ENCODE measurements around the gene FAAP20. TPM values are rescaled to one million over a fixed set of nuclear protein-coding genes. Genes with fewer than 3 reads are reported as not detected.
"Not testable (repeated sequence)": the region's sequence is repeated elsewhere in the genome, so short reads cannot be mapped to it uniquely, and the experiment has no call there.

Gene FAAP20
- total and polyA plus RNA-seq, 2 donors (not counting 3 experiments of a cell fraction or from before 2014, with no cell fraction given) = 31.5 to 62.6 TPM

GRCh38 chr1:2148691-2149090, 45.9 kb downstream of the FAAP20 start:
- ChIA-PET CTCF (interaction anchor here (1.8 to 3.6 kb wide), 3 partner anchors 9 to 104 kb away, joined by 5 to 32 read pairs (median 25); no protein-coding TSS in a partner anchor), POLR2A (no interaction called here)
- H3K4me3 ChIP-seq (replicated peaks in 1 of 3; ENCODE audit: insufficient read depth in 1 of 3, low read depth in 1 of 3, low read length in 3 of 3) = no peak overlapping the region
- no peak overlapping the region for H2AFZ ChIP-seq (ENCODE audit: low read depth, low read length)
- no TSS peak for BruUV-seq (replicated peaks)
- dilution Hi-C loops (cut with MboI; ENCODE audit: extremely low pct_ligation_motif_present, low sequenced_read_pairs) = no loop called here
- H3K36me3 ChIP-seq (ENCODE audit: control insufficient read depth in 2 of 2, extremely low read depth in 1 of 2, insufficient read depth in 2 of 2, low read length in 2 of 2) = no peaks in the 10 kb centered on the region
- TF ChIP-seq POLR2AphosphoS5 (IDR thresholded peaks at IDR 0.05; ENCODE audit: insufficient read depth, low read depth, low read length) (peak; percentile 53), MAX (IDR thresholded peaks at IDR 0.05; ENCODE audit: insufficient read depth, insufficient read length) (no peak), FOS (IDR thresholded peaks at IDR 0.05; ENCODE audit: borderline replicate concordance, insufficient read depth, low read length) (peak; percentile 35)
- peak overlapping the region; percentile 12 for H3K4me2 ChIP-seq (ENCODE audit: insufficient read depth, low read length)
- DNase-seq (ENCODE audit: low read depth, low spot score) (peak; percentile 29), FAIRE-seq (peak; percentile 91)
- no peaks in the 10 kb centered on the region for H3K9me1 ChIP-seq (replicated peaks; ENCODE audit: control insufficient read depth, extremely low read depth, insufficient read depth, low read length)
- H4K20me1 ChIP-seq (replicated peaks; ENCODE audit: control insufficient read depth, extremely low read depth, insufficient read depth, low read length) = no peaks in the 10 kb centered on the region
- H3K9me3 ChIP-seq (replicated peaks; ENCODE audit: control insufficient read depth, insufficient read depth, low read length) = no peaks in the 10 kb centered on the region
- H3K4me1 ChIP-seq (ENCODE audit: control insufficient read depth, extremely low read depth, insufficient read depth, low read length) = peaks cover 12% of the 10 kb centered on the region
- H3K27me3 ChIP-seq (ENCODE audit: control insufficient read depth in 2 of 2, insufficient read depth in 2 of 2, low read length in 2 of 2) = no peaks in the 10 kb centered on the region
- intact Hi-C loops (cut with micrococcal nuclease) = loop anchor here (1.0 kb wide), 1 partner anchor 15 kb away; no protein-coding TSS in a partner anchor
- no peak overlapping the region for H3K9ac ChIP-seq (replicated peaks; ENCODE audit: extremely low read depth, insufficient read depth, low read length)
- H3K79me2 ChIP-seq (ENCODE audit: control insufficient read depth, insufficient read depth, low read length) = no peaks in the 10 kb centered on the region
- H3K27ac ChIP-seq (ENCODE audit: insufficient read depth, low read depth, low read length) = peak overlapping the region; percentile 21

DNA sequence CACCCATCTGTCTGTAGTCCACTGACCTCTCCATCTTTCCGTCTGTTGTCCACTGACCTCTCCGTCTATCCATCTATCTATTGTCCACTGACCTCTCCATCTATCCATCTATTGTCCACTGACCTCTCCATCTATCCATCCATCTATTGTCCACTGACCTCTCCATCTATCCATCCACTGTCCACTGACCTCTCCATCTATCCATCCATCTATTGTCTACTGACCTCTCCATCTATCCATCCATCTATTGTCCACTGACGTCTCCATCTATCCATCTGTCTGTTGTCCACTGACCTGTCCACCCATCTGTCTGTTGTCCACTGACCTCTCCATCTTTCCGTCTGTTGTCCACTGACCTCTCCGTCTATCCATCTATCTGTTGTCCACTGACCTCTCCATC, 46.7 kb downstream of the FAAP20 start:
- H3K79me2 ChIP-seq (ENCODE audit: control insufficient read depth, insufficient read depth, low read length); H4K20me1 ChIP-seq (replicated peaks; ENCODE audit: control insufficient read depth, extremely low read depth, insufficient read depth, low read length); H3K4me3 ChIP-seq (replicated peaks in 1 of 3; ENCODE audit: insufficient read depth in 1 of 3, low read depth in 1 of 3, low read length in 3 of 3); H3K9ac ChIP-seq (replicated peaks; ENCODE audit: extremely low read depth, insufficient read depth, low read length); FAIRE-seq; H3K9me1 ChIP-seq (replicated peaks; ENCODE audit: control insufficient read depth, extremely low read depth, insufficient read depth, low read length); H2AFZ ChIP-seq (ENCODE audit: low read depth, low read length); H3K9me3 ChIP-seq (replicated peaks; ENCODE audit: control insufficient read depth, insufficient read depth, low read length); H3K27me3 ChIP-seq (ENCODE audit: control insufficient read depth in 2 of 2, insufficient read depth in 2 of 2, low read length in 2 of 2); H3K27ac ChIP-seq (ENCODE audit: insufficient read depth, low read depth, low read length); BruUV-seq (replicated peaks); H3K4me2 ChIP-seq (ENCODE audit: insufficient read depth, low read length); CTCF ChIA-PET; DNase-seq (ENCODE audit: low read depth, low spot score); dilution Hi-C loops (cut with MboI; ENCODE audit: extremely low pct_ligation_motif_present, low sequenced_read_pairs); H3K36me3 ChIP-seq (ENCODE audit: control insufficient read depth in 2 of 2, extremely low read depth in 1 of 2, insufficient read depth in 2 of 2, low read length in 2 of 2); POLR2A ChIA-PET: not testable (repeated sequence)
- intact Hi-C loops (cut with micrococcal nuclease) = loop anchor here (1.0 kb wide), 1 partner anchor 15 kb away; no protein-coding TSS in a partner anchor
- H3K4me1 ChIP-seq (ENCODE audit: control insufficient read depth, extremely low read depth, insufficient read depth, low read length) = peaks cover 12% of the 10 kb centered on the region
